ENCODE measurements around the gene STK17B. TPM values are rescaled to one million over a fixed set of nuclear protein-coding genes. Genes with fewer than 3 reads are reported as not detected.

STK17B gene
- total RNA-seq, 1 experiment from 2014 or later = 22.1 TPM

- H3F3A ChIP-seq (ENCODE audit: low read length, unreplicated experiment) = no peaks in the 10 kb centered on the region
- H3K4me3 ChIP-seq (ENCODE audit: low read length) = no peak overlapping the region
- BruUV-seq (replicated peaks) = no TSS peak
- intact Hi-C loops (cut with micrococcal nuclease) = no loop called here
- no peak overlapping the region for H3K9ac ChIP-seq (ENCODE audit: low read length)
- H3K79me2 ChIP-seq (ENCODE audit: low read length) = no peaks in the 10 kb centered on the region
- H3K9me2 ChIP-seq (replicated peaks; ENCODE audit: low read length) = no peaks in the 10 kb centered on the region
- no peak overlapping the region for H3K27ac ChIP-seq (ENCODE audit: low read length)
- no peak for TF ChIP-seq CTCF (conservative IDR thresholded peaks at IDR 0.05; ENCODE audit: low read depth, low read length)
- no peak for TF ChIP-seq EZH2 (IDR thresholded peaks at IDR 0.05; ENCODE audit: low read length, unreplicated experiment)
- no peak for TF ChIP-seq EZH2phosphoT487 (IDR thresholded peaks at IDR 0.05; ENCODE audit: borderline replicate concordance, low read length)
- H3K9me3 ChIP-seq (ENCODE audit: low read length) = no peaks in the 10 kb centered on the region
- ChIA-PET CTCF (no interaction called here), POLR2A (ENCODE audit: unreplicated experiment) (no interaction called here)
- no peak overlapping the region for H3K4me2 ChIP-seq (ENCODE audit: low read length)
- no peaks in the 10 kb centered on the region for H3K36me3 ChIP-seq (ENCODE audit: low read depth, low read length)
- no peaks in the 10 kb centered on the region for H3K27me3 ChIP-seq (ENCODE audit: low read length)
- H3K4me1 ChIP-seq (ENCODE audit: insufficient read depth, low read length) = no peaks in the 10 kb centered on the region
- no peak for DNase-seq
- H2AFZ ChIP-seq (ENCODE audit: low read length) = no peak overlapping the region
- no peaks in the 10 kb centered on the region for H4K20me1 ChIP-seq (ENCODE audit: low read length)
- ATAC-seq = no peak
Observed at GRCh38 chr2:196205011-196205766, 33.8 kb upstream of the STK17B start.

GRCh38 chr2:196201229-196202009 lies 30.0 kb upstream of the STK17B start:
- Histone ChIP-seq H3F3A (ENCODE audit: low read length, unreplicated experiment) (no peaks in the 10 kb centered on the region), H3K27ac (ENCODE audit: low read length) (no peak overlapping the region), H3K9ac (ENCODE audit: low read length) (no peak overlapping the region), H3K4me3 (ENCODE audit: low read length) (no peak overlapping the region), H3K36me3 (ENCODE audit: low read depth, low read length) (no peaks in the 10 kb centered on the region), H3K4me2 (ENCODE audit: low read length) (no peak overlapping the region), H2AFZ (ENCODE audit: low read length) (no peak overlapping the region), H3K9me3 (ENCODE audit: low read length) (no peaks in the 10 kb centered on the region), H4K20me1 (ENCODE audit: low read length) (no peaks in the 10 kb centered on the region), H3K79me2 (ENCODE audit: low read length) (no peaks in the 10 kb centered on the region), H3K9me2 (replicated peaks; ENCODE audit: low read length) (no peaks in the 10 kb centered on the region), H3K27me3 (ENCODE audit: low read length) (no peaks in the 10 kb centered on the region), H3K4me1 (ENCODE audit: insufficient read depth, low read length) (no peaks in the 10 kb centered on the region)
- no TSS peak for BruUV-seq (replicated peaks)
- DNase-seq = no peak
- intact Hi-C loops (cut with micrococcal nuclease) = no loop called here
- no peak for ATAC-seq
- CTCF ChIA-PET = no interaction called here
- POLR2A ChIA-PET (ENCODE audit: unreplicated experiment) = no interaction called here
- TF ChIP-seq EZH2 (IDR thresholded peaks at IDR 0.05; ENCODE audit: low read length, unreplicated experiment) = no peak
- TF ChIP-seq CTCF (conservative IDR thresholded peaks at IDR 0.05; ENCODE audit: low read depth, low read length) = no peak
- no peak for TF ChIP-seq EZH2phosphoT487 (IDR thresholded peaks at IDR 0.05; ENCODE audit: borderline replicate concordance, low read length)

GRCh38 chr2:196200557-196200956 lies 29.2 kb upstream of the STK17B start:
- H4K20me1 ChIP-seq (ENCODE audit: low read length) = no peaks in the 10 kb centered on the region
- ChIA-PET POLR2A (ENCODE audit: unreplicated experiment) (no interaction called here), CTCF (no interaction called here)
- no peak overlapping the region for H3K4me2 ChIP-seq (ENCODE audit: low read length)
- H3F3A ChIP-seq (ENCODE audit: low read length, unreplicated experiment) = no peaks in the 10 kb centered on the region
- DNase-seq = no peak
- no peaks in the 10 kb centered on the region for H3K79me2 ChIP-seq (ENCODE audit: low read length)
- H2AFZ ChIP-seq (ENCODE audit: low read length) = no peak overlapping the region
- intact Hi-C loops (cut with micrococcal nuclease) = no loop called here
- H3K9me2 ChIP-seq (replicated peaks; ENCODE audit: low read length) = no peaks in the 10 kb centered on the region
- no peaks in the 10 kb centered on the region for H3K27me3 ChIP-seq (ENCODE audit: low read length)
- H3K36me3 ChIP-seq (ENCODE audit: low read depth, low read length) = no peaks in the 10 kb centered on the region
- no peak overlapping the region for H3K27ac ChIP-seq (ENCODE audit: low read length)
- TF ChIP-seq EZH2phosphoT487 (IDR thresholded peaks at IDR 0.05; ENCODE audit: borderline replicate concordance, low read length) = no peak
- no peak for TF ChIP-seq EZH2 (IDR thresholded peaks at IDR 0.05; ENCODE audit: low read length, unreplicated experiment)
- no peak for TF ChIP-seq CTCF (conservative IDR thresholded peaks at IDR 0.05; ENCODE audit: low read depth, low read length)
- no peaks in the 10 kb centered on the region for H3K9me3 ChIP-seq (ENCODE audit: low read length)
- ATAC-seq = no peak
- no peaks in the 10 kb centered on the region for H3K4me1 ChIP-seq (ENCODE audit: insufficient read depth, low read length)
- no TSS peak for BruUV-seq (replicated peaks)
- H3K4me3 ChIP-seq (ENCODE audit: low read length) = no peak overlapping the region
- no peak overlapping the region for H3K9ac ChIP-seq (ENCODE audit: low read length)
